Measurements from ENCODE around the gene IGFBPL1.
"Not testable (repeated sequence)": the region's sequence is repeated elsewhere in the genome, so short reads cannot be mapped to it uniquely, and the experiment has no call there.

The IGFBPL1 gene

DNA sequence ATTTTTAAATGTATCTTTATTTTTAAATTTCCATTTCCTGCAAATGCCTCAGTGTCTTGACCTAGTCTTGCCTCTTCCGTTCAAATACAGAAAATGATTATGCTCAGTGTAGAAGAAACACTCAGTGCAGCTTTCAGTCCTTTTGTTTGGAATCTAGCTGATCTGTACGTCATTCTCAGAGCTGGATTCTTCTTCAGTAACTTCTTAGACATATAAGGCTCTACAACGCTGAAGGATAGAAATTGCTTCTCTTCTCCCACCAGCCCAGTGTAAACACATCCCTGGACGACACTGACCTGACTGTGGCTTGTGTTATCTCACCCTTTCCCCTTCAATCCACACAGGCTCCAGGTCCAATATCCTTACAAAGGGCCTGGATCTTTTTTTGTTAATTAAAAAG, 34.9 kb downstream of the IGFBPL1 start:
- no peak for ATAC-seq (replicated peaks; ENCODE audit: extremely low read depth, poor library complexity, severe bottlenecking)
- no peaks in the 10 kb centered on the region for H3K9me3 Mint-ChIP-seq
- H3K4me1 Mint-ChIP-seq = peaks cover 15% of the 10 kb centered on the region
- H3K4me3 Mint-ChIP-seq = no peak overlapping the region
- DNase-seq (ENCODE audit: low spot score in 2 of 2) = no peak
- H3K36me3 Mint-ChIP-seq (ENCODE audit: insufficient read depth) = peaks cover 4% of the 10 kb centered on the region
- peaks cover 14% of the 10 kb centered on the region for H3K27me3 Mint-ChIP-seq
- H3K27ac Mint-ChIP-seq (ENCODE audit: low read depth) = no peak overlapping the region

DNA sequence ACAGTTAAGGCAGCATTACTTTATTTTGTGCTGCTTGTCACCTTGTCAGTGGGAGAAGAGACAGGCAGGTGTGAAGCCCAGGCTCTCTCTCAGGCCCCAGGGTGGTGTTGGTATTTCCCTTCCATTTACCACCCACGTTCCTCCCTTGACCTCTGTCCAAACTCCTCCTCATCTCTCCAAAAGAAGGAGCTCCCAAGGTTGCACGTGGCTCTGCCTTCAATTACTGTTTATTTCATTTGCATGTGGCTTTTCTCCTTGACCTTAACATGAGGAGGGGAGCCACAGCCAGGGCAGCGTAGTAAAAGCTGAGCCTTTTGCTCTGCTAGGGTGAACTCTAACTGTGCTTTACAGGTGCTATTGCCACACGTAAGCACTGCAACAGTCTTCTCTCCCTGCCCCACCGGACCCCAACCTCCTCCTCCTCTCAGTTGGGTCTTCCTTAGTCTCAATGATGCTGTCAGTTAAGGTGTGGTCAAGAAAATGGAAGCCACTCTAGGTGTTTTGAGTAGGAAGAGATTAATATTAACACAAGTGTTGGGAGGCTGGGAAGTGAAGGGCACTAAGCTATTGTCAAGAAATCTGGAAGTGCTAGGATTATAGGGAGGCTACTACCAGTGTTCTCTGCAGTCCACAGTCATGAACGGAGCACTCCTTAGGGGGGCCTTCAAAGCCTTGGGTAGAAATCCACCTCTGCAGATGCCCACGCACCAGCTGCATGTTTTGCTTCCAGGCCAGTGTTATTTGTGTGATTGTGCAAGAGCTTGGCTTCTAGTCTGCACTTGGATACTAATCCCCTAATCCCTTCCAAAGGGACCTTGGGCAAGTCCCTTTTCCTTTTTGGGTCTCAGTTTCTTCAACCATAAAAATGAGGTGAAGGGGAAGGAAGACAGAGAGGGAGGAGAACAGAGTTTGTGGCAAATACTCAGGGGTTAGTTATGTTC, 35.7 kb downstream of the IGFBPL1 start:
- no peak for DNase-seq (ENCODE audit: low spot score in 2 of 2)
- H3K4me3 Mint-ChIP-seq = no peak overlapping the region
- H3K4me1 Mint-ChIP-seq = peaks cover 9% of the 10 kb centered on the region
- H3K36me3 Mint-ChIP-seq (ENCODE audit: insufficient read depth) = peaks cover 4% of the 10 kb centered on the region
- peaks cover 20% of the 10 kb centered on the region for H3K27me3 Mint-ChIP-seq
- no peaks in the 10 kb centered on the region for H3K9me3 Mint-ChIP-seq
- no peak overlapping the region for H3K27ac Mint-ChIP-seq (ENCODE audit: low read depth)
- no peak for ATAC-seq (replicated peaks; ENCODE audit: extremely low read depth, poor library complexity, severe bottlenecking)

DNA sequence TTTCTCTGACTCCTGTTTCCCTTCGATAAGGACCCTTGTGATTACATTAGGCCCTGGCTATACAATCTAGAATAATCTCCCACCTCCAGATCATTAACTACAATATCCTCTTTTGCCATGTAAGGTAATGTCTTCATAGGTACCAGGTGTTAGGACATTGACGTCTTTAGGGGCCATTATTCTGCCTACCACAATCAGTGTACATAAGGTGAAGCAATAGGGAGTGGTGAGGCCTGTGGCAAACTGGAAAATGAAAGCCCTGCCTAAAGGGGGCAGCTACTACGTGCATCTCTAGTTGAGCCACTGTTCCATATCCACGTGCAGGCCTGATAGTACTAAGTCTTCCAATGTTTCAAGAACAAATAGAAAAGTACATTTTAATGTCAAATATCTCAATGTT, 36.5 kb downstream of the IGFBPL1 start:
- no peaks in the 10 kb centered on the region for H3K36me3 Mint-ChIP-seq (ENCODE audit: insufficient read depth)
- DNase-seq (ENCODE audit: low spot score in 2 of 2) (no peak), ATAC-seq (replicated peaks; ENCODE audit: extremely low read depth, poor library complexity, severe bottlenecking) (no peak)
- H3K4me1 Mint-ChIP-seq = peaks cover under 1% of the 10 kb centered on the region
- no peak overlapping the region for H3K4me3 Mint-ChIP-seq
- peaks cover 20% of the 10 kb centered on the region for H3K27me3 Mint-ChIP-seq
- no peaks in the 10 kb centered on the region for H3K9me3 Mint-ChIP-seq
- H3K27ac Mint-ChIP-seq (ENCODE audit: low read depth) = no peak overlapping the region

DNA sequence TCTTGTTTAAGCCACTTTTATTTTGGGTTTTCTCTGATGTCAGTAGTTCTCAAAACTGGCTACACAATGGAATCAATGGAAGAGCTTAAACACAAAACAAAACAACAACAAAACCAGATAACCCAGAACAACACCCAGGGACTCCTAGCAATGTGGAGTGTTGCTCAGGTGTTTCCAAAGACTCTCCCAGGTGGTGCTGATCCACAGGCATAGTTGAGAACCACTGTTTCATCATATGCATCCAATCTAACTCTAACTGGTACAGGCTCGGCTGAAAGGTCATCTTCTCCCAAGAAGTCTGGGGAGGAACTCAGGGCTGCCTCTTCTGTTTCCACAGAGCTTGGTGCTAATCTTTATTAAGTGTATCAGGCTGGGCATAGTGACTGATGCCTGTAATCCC, 37.2 kb downstream of the IGFBPL1 start:
- H3K27ac Mint-ChIP-seq (ENCODE audit: low read depth) = no peak overlapping the region
- H3K36me3 Mint-ChIP-seq (ENCODE audit: insufficient read depth) = no peaks in the 10 kb centered on the region
- ATAC-seq (replicated peaks; ENCODE audit: extremely low read depth, poor library complexity, severe bottlenecking) (no peak), DNase-seq (ENCODE audit: low spot score in 2 of 2) (no peak)
- H3K4me1 Mint-ChIP-seq = no peaks in the 10 kb centered on the region
- H3K27me3 Mint-ChIP-seq = peaks cover 20% of the 10 kb centered on the region
- no peaks in the 10 kb centered on the region for H3K9me3 Mint-ChIP-seq
- no peak overlapping the region for H3K4me3 Mint-ChIP-seq

DNA sequence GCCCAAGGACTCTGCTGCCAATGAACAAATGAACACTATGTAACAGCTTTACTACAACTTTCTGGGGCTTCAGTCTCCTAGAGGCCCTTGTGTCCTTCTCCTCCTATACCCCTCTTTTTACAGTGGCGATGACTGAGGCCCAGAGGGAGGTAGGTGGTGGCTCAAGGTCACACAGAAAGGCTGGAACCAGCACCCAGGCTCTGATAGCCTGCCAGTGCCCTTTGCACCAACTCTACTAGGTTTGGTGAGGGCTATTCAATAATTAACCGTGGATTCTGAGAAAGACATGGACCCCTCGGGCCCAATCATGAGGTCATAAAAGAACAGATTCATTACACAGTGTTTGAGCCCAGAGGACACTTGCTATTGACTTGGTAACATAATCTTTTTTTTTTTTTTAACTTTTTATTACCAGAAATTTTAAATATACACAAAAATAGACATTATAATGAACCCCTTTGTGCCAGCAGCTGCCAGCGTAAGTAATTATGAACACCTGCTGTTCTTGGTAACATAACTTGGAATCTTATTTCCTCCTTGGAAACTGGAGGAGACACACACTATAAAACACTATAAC, 37.8 kb downstream of the IGFBPL1 start:
- no peak for DNase-seq (ENCODE audit: low spot score in 2 of 2)
- no peaks in the 10 kb centered on the region for H3K9me3 Mint-ChIP-seq
- no peaks in the 10 kb centered on the region for H3K4me1 Mint-ChIP-seq
- no peaks in the 10 kb centered on the region for H3K36me3 Mint-ChIP-seq (ENCODE audit: insufficient read depth)
- no peak overlapping the region for H3K4me3 Mint-ChIP-seq
- no peak overlapping the region for H3K27ac Mint-ChIP-seq (ENCODE audit: low read depth)
- no peak for ATAC-seq (replicated peaks; ENCODE audit: extremely low read depth, poor library complexity, severe bottlenecking)
- peaks cover 20% of the 10 kb centered on the region for H3K27me3 Mint-ChIP-seq

DNA sequence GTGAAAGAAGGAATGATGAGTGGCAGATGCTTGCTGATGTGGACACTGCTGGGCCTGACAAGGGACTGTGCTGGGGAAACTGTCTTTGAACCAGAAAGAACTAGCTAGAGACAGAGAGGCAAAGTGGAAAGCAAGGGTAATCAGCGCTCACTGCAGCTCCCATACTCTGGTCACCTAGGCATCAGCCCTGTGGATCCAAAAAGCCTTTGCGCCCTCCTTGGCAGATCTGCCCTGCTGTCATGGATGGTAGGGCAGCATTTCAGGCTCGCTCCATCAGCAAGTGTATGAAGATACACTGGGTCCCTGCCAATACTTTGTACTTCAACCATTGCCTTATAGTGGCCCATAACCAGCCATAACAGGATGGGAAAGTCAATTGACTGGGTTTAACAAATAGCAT, 38.4 kb downstream of the IGFBPL1 start:
- DNase-seq (ENCODE audit: low spot score in 2 of 2) (no peak), ATAC-seq (replicated peaks; ENCODE audit: extremely low read depth, poor library complexity, severe bottlenecking) (no peak)
- H3K36me3 Mint-ChIP-seq (ENCODE audit: insufficient read depth) = no peaks in the 10 kb centered on the region

DNA sequence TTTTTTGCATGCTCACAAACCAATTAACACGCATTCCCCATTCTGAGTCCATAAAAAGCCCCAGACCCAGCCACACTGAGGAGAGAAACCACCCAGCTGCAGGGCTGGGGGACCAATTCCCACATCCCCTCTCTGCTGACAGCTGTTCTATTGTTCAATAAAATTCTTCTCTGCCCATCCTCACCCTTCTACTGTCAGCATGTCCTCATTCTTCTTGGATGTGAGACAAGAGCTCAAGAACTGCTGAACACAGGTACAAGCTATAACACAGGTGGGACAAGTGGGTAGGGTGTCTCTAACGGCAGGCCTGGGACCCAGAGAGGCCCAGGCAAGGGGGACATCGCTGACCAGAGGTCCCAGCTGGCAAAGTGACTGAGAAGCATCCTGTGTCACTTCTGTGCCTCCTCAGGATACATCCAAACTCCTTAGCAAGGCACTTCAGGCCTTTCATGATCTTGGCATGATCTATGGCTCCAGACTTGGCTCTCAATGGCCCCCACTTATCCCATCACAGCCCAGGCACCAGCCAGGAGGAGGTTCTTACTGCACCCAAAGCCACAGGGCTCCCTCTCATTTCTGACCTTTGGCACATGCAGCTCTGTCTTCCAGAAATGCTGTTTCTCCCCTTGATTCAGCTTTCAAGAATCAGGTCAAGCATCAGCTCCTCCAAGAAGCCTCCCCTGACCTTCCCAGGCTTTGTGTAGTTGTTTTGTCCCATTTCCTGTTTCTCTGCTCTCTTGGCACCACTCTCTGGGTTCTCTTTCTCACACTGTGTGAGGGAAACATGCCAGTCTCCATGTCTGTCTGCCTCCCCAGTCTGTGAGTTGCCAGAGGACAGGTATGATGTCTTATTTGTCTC, 39.0 kb downstream of the IGFBPL1 start:
- ATAC-seq (replicated peaks; ENCODE audit: extremely low read depth, poor library complexity, severe bottlenecking) (no peak), DNase-seq (ENCODE audit: low spot score in 2 of 2) (no peak)
- H3K36me3 Mint-ChIP-seq (ENCODE audit: insufficient read depth) = no peaks in the 10 kb centered on the region
- H3K27me3 Mint-ChIP-seq = peaks cover 20% of the 10 kb centered on the region
- no peak overlapping the region for H3K4me3 Mint-ChIP-seq
- H3K4me1 Mint-ChIP-seq = no peaks in the 10 kb centered on the region
- H3K27ac Mint-ChIP-seq (ENCODE audit: low read depth) = no peak overlapping the region
- no peaks in the 10 kb centered on the region for H3K9me3 Mint-ChIP-seq

More for the DNA sequence above, 38.4 kb downstream of the IGFBPL1 start:
- H3K4me3 Mint-ChIP-seq = no peak overlapping the region
- no peaks in the 10 kb centered on the region for H3K4me1 Mint-ChIP-seq
- peaks cover 20% of the 10 kb centered on the region for H3K27me3 Mint-ChIP-seq
- no peaks in the 10 kb centered on the region for H3K9me3 Mint-ChIP-seq
- H3K27ac Mint-ChIP-seq (ENCODE audit: low read depth) = no peak overlapping the region

DNA sequence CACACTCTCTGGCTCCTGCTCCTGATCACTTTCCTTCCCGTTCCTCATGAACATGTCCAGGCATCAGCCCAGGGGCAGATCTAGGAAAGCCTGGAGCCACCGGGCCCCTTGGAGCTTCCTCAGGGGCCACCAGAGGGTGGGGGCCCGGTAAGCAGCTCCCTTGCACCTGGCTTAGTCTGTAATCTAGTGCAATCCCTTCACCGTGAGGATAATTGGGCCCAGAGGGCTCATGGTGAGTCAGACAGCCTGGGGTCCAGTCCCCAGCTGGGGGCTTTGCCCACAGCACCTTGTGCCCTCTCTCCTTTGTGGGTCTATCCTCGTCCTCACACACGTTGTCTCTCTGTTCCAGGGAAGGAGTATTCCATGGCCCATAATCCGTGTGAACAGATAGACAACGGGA, 42.1 kb downstream of the IGFBPL1 start:
- no peak overlapping the region for H3K4me3 Mint-ChIP-seq
- ATAC-seq (replicated peaks; ENCODE audit: extremely low read depth, poor library complexity, severe bottlenecking) (no peak), DNase-seq (ENCODE audit: low spot score in 2 of 2) (no peak)
- H3K27me3 Mint-ChIP-seq = peaks cover 20% of the 10 kb centered on the region
- no peaks in the 10 kb centered on the region for H3K36me3 Mint-ChIP-seq (ENCODE audit: insufficient read depth)
- no peaks in the 10 kb centered on the region for H3K9me3 Mint-ChIP-seq
- no peak overlapping the region for H3K27ac Mint-ChIP-seq (ENCODE audit: low read depth)
- no peaks in the 10 kb centered on the region for H3K4me1 Mint-ChIP-seq

DNA sequence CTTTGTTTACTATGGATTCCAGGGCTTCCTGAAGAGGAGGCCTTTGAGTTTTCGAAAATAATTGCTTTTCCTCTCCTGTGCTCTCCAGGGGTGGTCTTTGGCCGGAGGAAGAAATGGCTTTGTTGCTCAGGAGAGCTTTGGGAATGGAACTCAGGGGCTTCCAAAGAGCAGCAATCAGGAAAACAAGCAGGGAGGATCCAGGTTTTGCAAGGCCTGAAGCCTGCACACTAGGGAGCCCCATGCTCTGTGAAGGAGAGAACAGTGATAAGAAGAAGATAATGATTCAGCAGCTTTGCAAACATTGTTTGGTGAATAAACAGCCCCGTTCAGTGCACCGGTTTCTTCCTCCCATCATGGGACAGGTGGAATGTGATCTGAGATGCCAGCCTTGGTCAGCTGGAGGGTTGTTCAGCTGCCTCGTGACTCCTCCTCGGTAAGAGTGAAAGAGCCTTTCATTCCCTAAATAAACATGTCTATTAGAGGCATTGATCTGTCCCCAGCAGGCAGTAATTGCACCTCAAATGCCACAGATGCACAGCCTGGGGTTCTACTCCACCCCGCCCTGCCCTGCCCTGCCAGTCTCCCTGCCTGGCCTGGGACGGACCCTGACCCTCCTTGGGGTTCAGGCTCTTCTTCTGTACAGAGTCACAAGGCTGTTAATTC, 43.3 kb downstream of the IGFBPL1 start:
- Mint-ChIP-seq H3K4me3 (no peak overlapping the region), H3K9me3 (no peaks in the 10 kb centered on the region), H3K4me1 (no peaks in the 10 kb centered on the region), H3K36me3 (ENCODE audit: insufficient read depth) (no peaks in the 10 kb centered on the region), H3K27me3 (peaks cover 22% of the 10 kb centered on the region), H3K27ac (ENCODE audit: low read depth) (no peak overlapping the region)
- DNase-seq (ENCODE audit: low spot score in 2 of 2) (no peak), ATAC-seq (replicated peaks; ENCODE audit: extremely low read depth, poor library complexity, severe bottlenecking) (no peak)

DNA sequence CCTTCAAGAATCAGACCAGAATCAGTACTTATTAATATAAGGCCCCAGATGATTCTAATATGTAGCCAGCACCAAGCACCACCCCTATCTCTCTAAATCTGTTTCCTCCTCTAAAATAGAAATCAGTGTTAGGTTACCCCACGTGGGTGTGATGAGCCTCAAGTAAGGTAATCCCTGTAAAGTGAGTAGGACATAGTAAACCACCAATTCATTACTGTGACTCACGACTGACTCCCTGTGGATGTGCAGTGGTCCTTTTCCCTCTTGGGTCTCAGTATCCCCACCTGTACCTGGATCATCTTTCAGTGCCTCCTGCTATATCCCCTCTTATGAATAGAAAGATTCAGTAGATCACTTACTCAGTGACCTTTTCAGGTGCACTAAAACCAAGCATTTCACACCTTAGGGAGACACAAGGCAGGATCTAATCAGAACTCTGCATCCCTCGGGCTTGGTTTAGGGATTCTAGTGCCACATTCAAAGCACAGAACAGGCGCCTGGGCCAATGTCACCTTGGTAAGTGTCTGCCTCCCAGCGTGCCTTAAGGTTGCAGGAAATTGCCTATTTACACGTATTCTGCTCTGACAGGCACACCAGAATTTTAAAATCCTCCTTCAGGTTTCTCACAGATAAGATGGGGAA, 43.9 kb downstream of the IGFBPL1 start:
- DNase-seq (ENCODE audit: low spot score in 2 of 2) (no peak), ATAC-seq (replicated peaks; ENCODE audit: extremely low read depth, poor library complexity, severe bottlenecking) (no peak)
- Mint-ChIP-seq H3K4me1 (no peaks in the 10 kb centered on the region), H3K27ac (ENCODE audit: low read depth) (no peak overlapping the region), H3K4me3 (no peak overlapping the region), H3K9me3 (no peaks in the 10 kb centered on the region), H3K36me3 (ENCODE audit: insufficient read depth) (no peaks in the 10 kb centered on the region), H3K27me3 (peaks cover 25% of the 10 kb centered on the region)

DNA sequence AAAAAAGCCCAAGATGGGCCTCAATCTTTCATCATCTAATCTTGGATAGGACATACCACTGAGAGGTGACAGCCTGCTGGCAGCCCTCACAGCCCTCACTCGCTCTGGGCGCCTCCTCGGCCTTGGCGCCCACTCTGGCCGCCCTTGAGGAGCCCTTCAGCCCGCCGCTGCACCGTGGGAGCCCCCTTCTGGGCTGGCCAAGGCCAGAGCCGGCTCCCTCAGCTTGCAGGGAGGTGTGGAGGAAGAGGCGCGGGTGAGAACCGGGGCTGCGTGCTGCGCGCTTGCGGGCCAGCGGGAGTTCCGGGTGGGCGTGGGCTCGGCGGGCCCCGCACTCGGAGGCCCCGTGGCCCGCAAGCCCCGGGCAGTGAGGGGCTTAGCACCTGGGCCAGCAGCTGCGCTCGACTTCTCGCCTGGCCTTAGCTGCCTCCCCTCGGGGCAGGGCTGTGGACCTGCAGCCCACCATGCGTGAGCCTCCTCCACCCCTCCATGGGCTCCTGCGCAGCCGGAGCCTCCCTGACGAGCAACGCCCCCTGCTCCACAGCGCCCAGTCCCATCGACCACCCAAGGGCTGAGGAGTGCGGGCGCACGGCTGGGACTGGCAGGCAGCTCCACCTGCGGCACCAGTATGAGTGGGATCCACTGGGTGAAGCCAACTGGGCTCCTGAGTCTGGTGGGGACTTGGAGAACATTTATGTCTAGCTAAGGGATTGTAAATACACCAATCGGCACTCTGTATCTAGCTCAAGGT, 46.7 kb downstream of the IGFBPL1 start:
- not testable (repeated sequence) for H3K4me3 Mint-ChIP-seq; H3K9me3 Mint-ChIP-seq; DNase-seq (ENCODE audit: low spot score in 2 of 2); H3K36me3 Mint-ChIP-seq (ENCODE audit: insufficient read depth); H3K4me1 Mint-ChIP-seq; ATAC-seq (replicated peaks; ENCODE audit: extremely low read depth, poor library complexity, severe bottlenecking); H3K27ac Mint-ChIP-seq (ENCODE audit: low read depth)
- peaks cover 15% of the 10 kb centered on the region for H3K27me3 Mint-ChIP-seq

Data from central memory CD8-positive, alpha-beta T cell (primary cell).